Activated CD4-positive, alpha-beta T cell treated with anti-CD3 and anti-CD28 coated beads, Interleukin-2, amount 50 U/mL, for 16 hours (primary cell): ENCODE measurements around the gene IDH2.

ENCODE experiments used
- DNase-seq: peaks from one replicate; pipeline ENCODE4 v3.0.0-alpha.2; 2020

The IDH2 gene

DNA sequence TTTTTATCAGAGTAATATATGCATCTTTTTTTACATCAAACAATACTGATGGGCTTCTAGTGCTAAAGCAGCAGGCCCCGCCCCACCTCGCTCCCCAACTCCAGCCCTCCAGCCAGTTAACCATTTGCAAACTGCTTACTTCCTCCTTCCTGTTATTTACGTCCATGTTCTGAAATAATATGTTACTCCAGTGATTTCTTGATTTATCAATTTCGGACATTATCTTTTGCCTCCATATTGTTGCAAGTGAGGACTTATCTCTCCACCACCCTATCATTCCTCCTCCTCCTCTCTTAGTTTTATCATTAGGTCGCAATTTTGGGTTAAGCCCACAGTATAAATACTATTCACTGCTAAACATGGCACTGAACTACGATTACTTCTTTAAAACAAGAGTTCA is 61.6 kb downstream of the IDH2 start:
- no peak for DNase-seq

DNA sequence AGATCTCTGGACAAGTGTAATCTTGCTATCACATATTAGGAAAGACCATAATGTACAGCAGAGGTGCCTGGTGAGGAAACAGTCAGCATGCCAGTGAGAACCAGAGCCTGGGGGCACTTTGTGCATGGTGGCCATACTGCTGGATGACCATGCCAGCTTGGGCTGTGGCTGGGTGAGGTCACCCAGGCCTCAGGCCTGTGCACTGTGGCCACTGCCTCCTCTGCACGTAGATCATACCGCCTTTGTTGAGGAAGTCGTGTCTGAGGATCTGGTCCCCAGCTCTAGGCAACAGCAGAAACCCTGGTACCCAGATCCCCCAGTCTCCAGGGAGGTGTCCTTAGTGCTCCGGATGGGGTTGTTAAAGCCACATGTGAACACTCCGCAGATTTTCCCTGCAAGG is 62.3 kb downstream of the IDH2 start:
- no peak for DNase-seq

DNA sequence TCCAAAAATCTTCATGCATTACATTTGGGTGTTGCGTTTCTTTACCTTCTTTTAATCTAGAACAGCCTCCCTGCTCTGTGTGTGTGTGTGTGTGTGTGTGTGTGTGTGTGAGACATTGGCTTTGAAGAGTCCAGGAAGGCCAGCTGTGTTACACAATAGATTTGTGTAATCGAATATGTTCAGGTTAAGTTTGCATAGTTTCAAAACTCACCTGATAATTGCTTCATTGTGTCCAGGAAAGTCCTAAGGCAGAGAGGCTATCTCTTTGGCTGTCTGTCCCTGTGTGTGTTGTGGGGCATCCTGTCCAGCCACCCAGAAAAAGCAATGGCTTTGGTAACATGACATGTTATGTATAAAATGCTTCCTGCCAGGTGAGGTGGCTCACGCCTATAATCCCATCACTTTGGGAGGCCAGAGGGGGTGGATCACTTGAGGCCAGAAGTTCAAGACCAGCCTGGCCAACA is 63.6 kb downstream of the IDH2 start:
- no peak for DNase-seq

DNA sequence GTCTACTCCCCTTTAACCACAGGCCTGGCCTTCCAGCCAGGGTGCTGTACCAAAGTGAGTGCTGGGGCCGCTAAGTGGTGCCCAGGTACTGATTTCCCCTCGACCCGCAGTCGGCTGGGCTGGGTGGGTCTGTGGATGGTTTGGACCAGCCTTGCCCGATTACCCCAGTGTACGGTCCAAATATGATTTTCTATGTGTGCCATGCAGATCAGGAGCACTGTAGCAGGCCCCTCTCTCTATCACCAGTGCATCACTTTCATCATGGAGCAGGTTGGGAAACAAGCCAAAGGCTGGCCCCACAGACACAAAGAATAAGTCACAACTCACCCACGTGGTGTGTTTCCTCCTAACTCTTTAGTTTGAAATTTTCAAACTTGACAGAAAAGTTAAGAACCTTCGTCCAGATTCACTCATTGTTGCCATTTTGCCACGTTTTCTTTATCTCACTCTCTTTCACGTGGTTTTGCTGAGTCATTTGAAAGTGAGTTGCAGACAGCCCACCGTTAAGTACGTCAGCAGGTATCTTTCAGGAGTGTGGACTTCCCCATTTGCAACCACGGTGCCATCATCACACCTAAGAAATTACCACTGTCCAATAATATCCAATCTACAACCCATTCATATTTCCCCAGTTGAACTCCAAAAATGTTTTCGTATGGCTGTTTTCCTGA is 64.2 kb downstream of the IDH2 start:
- peak; percentile 90 for DNase-seq

DNA sequence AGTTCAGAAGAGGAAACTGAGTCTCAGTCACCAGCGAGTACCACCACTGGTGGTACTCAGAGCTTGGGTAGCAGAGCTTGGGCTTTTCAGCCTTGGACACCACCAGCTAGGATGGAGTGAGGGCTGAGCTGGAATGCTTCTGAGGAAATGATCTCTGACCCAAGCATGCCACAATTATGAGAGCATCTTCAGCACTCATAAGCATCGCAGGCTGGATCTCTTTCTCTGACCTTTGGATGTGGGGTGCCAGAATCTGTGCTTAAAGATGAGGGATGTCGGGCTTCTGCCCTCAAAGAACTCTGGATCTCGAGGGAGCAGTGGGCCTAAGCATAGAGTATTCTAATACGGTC is 64.8 kb downstream of the IDH2 start:
- no peak for DNase-seq

DNA sequence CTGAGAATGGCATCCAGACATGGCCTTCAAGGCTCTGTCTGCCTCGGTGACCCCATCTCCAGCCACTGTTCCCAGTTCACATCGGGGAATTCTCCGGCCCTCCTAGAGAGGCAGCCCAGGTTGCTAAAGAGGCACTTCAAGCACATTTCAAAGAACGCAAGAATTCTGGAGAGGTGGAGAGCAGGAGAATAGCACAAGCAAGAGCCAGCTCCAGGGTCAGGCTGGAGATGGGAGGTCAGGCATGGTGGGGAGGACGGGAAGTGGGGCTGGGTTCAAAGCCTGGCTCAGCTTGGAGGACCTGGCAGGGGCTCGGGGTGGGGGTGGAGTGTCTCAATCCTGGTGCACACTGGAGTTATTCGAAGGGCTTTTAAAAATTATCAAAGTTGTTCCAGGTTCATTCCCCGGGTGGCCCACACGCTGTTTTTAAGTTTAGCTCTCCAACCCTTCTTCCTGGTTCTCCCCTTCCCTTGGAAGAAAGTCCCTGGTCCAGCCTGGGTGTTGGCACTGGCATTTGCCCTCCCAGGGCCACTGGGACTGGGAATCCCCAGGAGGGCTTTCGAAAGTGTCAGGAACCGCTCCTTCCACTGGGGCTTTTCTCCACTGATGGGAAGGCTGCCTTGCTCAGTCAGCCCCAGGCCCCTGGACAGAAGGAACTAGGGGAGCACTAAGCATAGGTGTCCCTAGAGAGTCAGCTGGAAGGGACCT is 65.3 kb downstream of the IDH2 start:
- no peak for DNase-seq

DNA sequence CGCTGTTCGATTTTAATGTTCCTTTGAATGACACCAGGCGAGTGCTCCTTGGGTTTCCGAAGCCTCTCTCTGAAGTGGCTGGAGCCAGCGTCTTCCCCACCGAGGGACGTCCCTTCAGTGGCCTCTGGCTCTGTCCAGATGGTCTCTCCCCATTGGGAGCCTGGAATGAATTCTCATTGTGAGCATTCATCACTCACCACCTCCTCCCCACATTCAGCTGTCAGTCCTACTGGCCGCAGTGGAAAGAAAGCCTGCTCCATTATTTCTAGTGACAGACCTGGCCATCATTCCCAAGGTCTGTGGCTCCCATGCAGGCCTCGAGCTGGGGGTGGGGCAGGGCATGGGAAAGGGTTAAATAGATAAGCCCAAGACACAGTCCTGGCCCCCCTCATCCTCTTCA is 65.9 kb downstream of the IDH2 start:
- no peak for DNase-seq

DNA sequence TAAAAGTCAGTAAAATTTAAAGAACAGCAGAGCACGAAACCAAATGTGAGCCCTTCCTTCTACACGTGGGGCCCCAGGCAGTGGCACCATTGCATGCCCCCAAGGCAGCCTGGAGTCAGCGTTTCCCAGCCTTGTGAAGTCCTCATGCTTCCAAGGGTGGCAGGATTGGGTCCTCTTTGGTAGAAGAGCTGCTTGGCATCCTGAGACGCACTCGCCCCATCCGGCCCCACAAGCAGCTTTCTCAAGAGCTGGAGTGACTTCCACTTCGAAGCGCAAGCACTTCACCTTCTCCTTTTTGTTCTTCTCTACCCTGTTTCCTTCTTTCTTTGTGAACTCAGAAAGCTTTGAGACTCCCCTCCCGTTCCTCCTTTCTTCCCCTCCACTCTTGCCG is 66.4 kb downstream of the IDH2 start:
- DNase-seq = no peak

DNA sequence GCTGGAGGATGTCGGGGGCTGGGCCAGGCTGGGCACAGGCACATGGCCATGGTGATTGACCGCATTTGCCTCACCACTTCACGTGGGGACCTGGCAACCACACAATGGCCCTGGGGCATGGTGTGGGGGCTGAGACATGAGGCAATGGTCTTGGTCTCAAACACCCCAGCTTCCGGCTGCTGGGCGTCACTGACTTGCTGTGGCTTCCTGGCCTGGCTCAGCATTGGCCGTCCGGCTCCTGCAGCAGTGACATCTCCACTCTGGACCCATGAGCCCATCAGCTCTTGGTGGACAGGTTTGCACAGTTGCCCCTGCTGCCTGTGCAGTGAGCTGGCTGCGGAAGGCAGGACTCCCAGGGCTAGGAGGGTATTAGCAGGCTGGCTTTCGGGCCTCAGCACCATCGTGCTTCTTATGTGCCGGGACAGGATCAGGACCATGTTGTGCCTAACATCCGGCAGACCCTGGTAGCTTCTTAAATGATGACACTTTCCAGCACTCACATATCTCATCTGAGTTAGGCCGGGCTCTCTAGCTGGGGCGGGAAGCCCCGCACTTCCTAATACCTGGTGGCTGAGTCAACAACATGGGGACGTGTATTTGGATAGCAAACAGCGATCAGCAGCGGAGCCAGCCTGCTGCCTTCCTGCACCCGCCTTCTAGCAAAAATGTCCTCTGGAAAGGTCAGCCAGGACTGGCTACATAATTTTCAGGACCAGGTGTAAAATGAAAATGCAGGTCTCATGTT is 67.0 kb downstream of the IDH2 start:
- no peak for DNase-seq

DNA sequence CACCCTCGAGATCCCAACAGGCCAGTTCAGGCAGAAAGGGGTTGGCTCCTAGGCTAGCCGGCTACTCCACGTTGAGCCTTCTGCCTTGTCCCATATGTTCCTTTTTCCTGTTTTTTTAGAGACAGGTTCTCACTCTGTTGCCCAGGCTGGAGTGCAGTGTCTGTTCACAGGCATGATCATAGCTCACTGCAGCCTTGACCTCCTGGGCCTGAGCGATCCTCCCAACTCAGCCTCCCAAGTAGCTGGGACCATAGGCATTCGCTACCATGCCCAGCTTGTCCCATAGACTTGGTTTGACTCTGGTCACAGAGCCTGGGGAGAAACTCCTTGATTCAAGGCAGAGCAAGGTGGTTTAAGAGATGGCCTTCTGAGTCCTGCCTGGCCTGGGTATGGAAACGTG is 68.8 kb downstream of the IDH2 start:
- no peak for DNase-seq
